Stimulated activated CD8-positive, alpha-beta memory T cell treated with anti-CD3 and anti-CD28 coated beads, Interleukin-15, amount 100 ng/mL, for 48 hours (primary cell): Measurements from ENCODE around the gene ERP44.
"Not testable (repeated sequence)": the region's sequence is repeated elsewhere in the genome, so short reads cannot be mapped to it uniquely, and the experiment has no call there.

Experiments used
- DNase-seq, 2 donors: peaks; one replicate each; pipeline ENCODE4 v3.0.0-alpha.2; 2020; ENCODE audit warnings: low read depth in 2 of 2

Gene ERP44

DNA sequence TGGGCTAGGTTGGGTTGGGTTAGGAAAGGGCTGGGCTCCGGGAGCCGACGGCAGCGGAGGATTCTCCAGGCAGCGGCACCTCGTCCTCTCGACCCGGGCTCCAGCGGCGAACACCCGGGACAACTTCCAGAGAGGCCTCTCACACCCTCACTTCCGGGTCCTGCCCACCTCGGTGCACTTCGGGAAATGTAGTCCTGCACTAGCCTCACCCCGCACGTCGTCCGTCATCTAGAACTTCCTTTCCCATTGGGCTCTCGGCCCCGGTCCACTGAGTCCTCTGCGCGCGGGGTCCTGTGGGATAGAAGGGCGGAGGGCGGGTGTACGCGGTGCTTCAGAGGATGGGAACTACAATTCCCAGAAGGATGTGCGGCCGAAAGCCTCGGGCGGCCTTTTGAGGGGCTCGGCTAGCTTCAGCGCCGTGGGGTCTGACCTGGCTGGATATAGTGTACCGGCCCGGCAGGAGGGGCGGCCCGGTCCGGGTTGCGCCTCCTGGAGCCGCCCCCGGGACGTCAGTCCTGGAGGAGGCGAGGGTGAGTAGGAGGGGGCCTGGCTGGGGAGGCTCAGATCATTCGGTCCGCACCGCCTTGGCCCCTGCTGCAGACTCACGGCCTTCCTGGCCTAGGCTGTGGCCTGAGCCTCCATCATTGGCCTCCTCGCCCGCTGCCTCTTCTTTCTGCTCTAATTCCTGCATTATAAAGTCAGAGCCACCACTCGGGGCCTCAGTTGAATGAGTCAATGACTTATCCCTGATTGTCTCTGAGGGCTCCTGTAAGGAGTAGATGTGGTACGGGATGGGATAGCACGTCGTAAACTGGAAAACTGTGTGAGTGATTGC lies at the start of gene ERP44, which contains the start of gene INVS:
TSS of gene ERP44 (minus strand) at position 114 of the 835 bp plus-strand sequence. CDS start 160 bp downstream, outside the sequence.
TSS of gene INVS (plus strand) at position 357 of the 835 bp plus-strand sequence. CDS start 5,279 bp downstream, outside the sequence.
- DNase-seq = peak; percentile 95 to 96

DNA sequence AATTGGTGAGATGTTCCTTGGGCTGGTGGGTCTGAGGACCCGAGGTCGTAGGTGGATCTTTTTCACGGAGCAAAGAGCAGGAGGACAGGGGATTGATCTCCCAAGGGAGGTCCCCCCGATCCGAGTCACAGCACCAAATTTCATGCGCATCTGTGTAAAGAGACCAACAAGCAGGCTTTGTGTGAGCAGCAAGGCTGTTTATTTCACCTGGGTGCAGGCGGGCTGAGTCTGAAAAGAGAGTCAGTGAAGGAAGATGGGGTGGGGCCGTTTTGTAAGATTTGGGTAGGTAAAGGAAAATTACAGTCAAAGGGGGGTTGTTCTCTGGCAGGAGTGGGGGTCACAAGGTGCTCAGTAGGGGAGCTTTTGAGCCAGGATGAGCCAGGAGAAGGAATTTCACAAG lies 47.2 kb upstream of the ERP44 start:
- DNase-seq = not testable (repeated sequence)

DNA sequence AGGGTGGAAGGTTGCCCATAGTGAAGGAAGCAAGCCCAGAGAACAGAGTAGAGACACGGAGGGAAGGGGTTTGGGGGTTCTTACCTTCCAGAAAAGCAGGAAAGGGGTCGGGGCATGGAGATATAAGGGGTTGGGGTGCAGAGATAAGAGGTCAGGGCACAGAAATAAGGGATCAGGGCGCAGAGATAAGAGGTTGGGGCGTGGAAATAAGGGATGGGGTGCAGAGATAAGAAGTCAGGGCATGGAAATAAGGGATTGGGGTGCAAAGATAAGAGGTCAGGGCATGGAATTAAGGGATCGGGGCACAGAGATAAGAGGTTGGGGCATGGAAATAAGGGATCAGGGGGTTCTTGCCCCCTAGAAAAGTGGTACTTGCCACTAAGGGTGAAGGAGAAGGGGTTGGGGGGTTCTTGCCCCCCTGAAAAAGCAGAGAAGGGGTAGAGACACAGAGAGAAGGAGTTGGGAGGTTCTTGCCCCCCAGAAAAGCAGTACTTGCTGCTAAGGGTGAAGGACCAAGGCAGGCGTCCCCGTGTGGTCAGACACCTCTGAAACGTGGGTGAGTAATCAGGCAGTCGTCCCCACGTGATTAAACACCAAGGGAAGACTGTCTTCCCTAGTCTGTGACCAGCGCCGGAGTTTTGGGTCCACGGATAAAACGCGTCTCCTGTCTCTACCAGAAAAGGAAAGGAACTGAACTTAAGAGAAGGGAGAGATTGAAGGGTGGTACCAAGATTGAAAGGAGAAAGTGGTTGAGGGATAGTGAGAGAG lies 46.6 kb upstream of the ERP44 start:
- DNase-seq = not testable (repeated sequence)

DNA sequence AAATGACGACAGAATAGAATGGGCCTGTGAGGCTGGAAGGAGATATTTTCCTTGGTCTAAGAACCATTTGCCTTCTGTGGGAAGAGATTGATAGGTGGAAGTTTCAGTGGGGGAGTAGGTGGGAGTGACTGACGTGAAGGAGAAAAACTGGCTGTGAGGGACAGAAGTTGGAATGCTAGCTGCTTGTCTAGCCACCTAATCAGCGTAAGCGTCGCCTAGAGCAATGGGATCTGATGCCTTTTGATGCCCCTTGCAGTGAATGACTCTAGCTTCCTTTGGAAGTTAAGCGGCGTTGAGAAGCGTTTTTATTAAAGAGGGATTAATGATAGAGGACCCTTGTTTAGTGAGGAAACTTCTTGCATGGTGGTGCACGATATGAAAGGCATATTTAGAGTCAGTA lies 43.1 kb upstream of the ERP44 start:
- DNase-seq = not testable (repeated sequence)

DNA sequence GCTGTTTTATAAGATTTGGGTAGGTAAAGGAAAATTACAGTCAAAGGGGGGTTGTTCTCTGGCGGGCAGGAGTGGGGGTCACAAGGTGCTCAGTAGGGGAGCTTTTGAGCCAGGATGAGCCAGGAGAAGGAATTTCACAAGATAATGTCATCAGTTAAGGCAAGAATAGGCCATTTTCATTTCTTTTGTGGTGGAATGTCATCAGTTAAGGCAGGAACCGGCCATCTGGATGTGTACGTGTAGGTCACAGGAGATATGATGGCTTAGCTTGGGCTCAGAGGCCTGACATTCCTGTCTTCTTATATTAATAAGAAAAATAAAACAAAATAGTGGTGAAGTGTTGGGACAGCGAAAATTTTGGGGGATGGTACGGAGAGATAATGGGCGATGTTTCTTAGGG lies 41.5 kb upstream of the ERP44 start:
- not testable (repeated sequence) for DNase-seq

DNA sequence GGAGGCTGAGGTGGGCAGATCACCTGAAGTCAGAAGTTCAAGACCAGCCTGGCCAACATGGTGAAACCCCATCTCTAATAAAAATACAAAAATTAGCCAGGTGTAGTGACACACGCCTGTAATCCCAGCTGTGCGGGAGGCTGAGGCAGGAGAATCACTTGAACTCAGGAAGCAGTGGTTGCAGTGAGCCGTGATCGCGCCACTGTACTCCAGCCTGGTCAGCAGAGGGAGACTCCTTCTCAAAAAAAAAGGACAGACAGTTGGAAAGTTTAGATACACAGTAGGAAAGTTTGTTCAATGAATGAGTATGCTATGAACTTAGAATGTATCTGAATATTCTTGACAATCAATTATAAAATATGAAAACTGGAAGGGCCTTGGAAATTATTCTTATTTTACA lies 38.0 kb upstream of the ERP44 start:
- DNase-seq = not testable (repeated sequence)

DNA sequence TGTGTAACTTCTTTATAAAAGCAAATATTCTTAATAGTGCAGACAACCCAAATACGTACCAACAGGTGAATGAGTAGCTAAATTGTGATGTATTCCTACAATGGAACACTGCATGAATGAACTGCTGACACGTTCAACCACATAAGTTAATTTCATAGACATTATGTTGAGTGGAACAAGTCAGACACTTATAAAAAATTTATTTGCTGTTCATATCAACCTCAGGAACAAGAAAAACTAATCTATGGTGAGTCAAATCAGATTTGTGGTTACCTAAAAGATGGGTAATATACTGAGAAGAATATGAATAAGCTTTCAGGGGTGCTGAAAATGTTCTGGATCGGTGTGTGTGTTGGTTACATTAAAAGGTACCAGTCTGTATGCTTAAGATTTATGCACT lies 35.9 kb upstream of the ERP44 start:
- DNase-seq = no peak

DNA sequence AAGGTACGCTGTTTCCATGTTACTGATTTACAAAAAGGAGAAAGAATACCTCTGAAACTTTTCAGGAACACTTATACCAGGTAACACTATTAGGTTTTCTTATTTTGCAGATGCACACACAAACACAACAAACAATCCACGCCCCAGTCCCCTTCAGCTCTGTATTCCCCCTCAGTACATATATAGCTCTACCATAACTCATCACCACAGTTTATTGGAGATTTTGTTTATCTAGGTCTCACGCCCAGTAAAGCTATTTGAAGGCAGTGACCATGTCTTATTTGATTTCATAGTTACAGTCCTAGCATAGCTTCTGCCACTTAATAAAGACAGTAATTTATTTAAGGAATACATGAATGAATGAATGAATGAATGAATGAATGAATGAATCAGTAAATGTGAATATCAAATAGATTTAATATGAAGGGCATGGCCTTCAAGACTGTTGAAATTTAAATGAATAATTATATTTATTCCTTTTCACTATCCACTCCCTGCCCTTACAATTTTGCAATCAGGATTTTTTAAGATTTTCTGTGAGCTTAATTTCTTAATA lies 33.2 kb upstream of the ERP44 start:
- DNase-seq = no peak

DNA sequence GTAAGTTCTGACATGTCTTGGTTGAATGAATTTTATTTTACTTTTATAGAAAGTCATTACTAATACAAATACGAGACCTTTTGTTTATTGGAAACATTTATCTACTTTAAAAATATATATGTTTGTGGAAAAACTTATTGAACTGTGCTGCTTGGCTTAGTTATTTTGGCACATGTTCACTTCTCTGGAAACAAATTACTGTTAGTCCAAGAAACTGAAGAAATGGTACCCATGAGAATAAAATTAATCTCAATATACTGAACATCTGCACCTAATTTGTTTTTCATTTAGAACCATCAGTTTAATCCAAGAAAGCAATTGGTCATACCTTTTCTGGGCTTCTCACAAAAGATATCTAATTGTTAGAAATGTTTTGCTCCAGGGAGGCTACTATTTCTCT lies 32.4 kb upstream of the ERP44 start:
- DNase-seq = no peak

DNA sequence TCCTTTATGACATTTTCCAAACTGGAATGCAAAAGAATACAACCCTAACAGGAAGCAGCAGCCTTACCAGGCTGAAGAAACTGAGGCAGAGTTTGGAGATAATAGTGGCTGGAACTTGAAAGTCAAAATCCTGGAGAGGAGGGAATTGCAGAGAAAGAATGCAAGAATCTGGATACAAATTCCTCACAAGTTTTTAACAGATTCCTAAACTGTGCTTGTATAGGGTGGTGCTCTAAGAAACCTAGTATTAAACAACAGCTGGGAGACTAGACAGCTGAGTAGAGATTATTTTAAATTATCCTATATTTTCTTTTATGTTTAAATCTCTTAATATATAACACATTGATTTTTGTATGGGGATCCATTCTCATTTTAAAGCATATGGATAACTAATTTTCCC lies 31.0 kb upstream of the ERP44 start:
- DNase-seq = no peak

DNA sequence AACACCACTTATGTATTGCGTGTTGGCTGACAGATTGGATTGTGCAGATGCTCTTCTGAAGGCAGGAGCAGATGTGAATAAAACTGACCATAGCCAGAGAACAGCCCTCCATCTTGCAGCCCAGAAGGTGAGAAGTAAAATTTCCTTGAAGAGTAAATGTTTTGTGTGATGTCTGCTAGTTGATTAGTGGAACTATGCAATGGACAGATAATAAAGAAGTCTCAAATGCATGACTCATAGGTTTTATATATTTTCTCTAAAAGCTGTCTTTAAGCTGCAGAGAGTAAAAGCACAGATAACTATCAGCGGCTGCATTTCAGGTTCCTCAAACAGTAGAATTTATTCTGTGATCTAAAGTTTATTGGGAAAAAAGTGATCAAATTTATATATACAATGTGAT lies 27.6 kb upstream of the ERP44 start:
- no peak for DNase-seq

DNA sequence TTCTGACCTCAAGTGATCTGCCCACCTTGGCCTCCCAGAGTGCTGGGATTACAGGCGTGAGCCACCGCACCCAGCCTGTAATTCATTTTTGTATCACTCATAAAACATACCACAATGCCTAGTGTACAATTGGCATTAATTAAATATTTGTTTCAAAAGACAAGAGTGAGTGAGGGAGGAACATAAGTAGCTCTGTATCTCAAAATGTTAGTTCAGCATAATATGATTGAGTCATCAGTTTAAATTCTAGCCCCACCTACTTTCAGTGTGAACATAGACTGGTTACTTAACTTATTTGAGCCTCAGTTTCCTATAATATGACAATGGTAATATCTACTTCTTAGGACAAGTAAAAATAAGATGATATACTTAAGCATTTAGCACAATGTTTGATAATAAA lies 27.1 kb upstream of the ERP44 start:
- no peak for DNase-seq

DNA sequence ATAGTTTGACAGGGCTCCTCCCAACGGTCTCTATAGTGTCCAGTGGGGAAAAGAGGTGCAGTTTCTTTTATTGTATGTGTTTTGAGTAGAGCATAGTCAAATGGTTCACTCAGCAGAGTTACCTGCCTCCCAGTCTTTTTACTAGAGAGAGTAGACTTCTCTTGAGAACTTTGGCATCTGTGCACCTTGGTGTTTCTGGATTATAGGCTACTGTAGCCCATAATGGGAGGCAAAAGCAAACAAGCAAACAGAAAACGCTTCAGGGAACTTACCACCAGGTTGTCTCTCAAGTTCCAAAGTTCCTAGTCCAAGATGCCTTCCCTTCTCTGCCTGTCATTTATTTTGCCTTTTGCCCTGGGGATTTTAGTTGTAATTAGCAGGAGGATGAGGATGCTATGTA lies 26.4 kb upstream of the ERP44 start:
- DNase-seq = no peak

DNA sequence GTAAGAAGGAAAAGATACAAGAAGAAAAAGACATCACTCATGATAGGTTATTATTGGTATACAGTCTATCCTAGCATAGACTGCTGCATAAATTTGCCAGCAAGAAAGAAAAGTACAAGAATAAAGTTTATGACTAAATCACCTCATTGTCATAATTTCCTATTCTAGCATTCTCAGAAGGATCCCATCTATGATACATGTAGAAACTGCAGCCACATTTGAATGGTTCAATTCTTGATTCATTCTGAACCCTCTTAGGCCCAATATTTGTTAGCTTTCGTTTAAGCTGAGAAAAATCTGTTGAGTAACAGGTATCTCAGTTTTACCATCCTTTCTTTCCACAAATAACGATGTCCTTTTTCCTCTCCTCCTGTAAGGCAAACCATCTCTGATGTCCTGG lies 21.5 kb upstream of the ERP44 start:
- DNase-seq = no peak

DNA sequence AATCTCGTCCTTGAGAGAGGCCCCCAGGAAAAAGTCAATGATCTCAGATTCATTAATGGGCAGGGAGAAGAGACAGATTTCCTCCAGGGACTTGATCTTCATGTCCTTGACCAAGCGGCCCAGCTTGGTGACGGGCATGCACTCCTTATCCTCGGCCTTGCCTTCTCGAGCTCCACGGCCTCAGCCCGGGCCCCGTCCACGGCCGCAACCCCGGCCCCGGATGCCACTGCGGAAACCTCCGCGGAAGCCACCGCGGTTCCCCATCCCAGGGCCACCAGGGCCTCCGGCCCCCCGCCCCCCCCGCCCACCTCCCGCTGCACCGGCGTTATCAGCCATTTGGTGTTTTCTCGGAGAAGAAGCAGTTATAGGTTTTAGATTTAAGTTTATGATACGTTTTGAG lies 18.5 kb upstream of the ERP44 start:
- no peak for DNase-seq

DNA sequence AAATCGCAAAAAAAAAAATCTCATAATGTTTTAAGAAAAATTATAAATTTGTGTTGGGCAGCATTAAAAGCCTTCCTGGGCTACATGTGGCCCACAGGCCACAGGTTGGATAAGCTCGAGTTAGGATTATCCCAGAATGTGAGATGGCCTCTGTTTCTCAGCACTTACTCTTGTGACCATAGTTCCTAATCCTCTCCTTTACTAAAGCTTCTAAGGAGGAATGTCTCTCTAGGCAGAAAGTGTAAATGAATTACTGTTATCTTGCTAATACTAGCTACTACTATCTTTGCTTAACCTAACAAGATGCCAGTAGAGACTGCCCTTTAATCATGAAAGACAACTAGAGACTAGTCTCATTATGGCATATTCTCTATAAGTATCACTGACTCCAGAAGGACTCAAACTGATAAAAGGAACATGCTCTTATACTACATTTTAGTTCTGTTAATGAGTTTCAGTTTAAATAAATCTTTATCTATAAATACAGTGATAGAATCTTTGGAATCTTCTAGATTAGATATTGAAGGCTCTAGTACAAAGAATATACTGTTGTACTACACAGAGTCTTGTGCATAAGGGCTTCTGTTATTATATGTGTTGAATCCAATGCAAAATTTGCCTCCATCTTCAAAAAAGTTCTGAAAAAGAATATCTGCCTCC lies 14.0 kb upstream of the ERP44 start:
- no peak for DNase-seq

DNA sequence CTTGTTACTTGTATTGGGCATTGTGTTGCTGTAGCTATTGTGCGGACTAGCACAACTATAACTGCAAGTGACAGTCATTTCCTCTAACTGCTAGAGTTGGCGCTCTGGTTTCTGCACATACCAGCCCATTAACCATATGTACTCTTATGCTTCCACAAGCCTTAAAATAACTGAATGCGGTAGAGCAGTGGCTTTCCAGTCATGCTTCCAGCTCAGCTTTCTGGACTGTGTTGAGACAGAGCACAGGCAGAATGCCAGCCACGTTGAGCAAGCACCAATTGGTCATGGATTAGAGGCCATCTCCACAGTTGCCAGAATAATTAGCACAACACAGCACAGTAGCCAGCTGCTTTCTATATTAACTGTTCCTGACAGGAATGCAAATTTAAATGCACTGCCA lies 12.4 kb upstream of the ERP44 start:
- no peak for DNase-seq

DNA sequence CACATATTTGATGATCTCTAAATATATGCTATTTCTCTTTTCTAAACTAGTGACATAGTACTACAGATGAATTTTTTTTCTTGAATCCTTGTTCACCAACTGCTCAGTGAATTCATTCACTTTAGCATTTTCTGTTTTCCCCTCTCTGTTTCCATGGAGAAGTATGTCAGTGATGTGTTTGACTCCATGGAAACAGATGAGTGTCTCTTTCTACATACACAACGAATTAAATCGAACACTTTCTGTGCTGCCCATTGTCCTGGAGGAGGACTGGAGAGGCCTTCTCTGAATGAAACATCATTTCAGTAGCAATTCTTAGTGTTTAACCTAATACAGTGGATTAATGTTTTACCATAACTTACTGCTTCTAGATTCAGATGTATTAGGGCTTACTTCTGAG lies 9.8 kb upstream of the ERP44 start:
- no peak for DNase-seq

DNA sequence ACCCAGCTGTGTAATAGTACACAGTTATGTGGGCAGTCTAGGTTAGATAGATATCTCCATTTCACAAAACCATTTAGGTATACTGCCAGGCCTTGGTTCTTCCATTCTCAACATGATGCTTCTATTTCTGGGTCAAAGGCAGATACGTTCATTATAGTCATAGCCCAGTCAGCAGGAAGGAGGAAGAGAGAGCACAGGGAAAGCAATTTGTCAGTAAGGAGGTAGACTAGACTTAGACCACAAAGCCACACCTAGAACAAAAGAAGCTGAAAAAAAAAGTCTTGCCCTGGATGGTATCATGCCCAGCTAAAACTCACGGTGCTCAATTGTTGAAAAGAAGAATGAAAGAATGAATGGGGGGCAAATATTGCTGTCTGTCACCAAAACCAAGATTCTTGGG lies 7.8 kb upstream of the ERP44 start:
- no peak for DNase-seq

DNA sequence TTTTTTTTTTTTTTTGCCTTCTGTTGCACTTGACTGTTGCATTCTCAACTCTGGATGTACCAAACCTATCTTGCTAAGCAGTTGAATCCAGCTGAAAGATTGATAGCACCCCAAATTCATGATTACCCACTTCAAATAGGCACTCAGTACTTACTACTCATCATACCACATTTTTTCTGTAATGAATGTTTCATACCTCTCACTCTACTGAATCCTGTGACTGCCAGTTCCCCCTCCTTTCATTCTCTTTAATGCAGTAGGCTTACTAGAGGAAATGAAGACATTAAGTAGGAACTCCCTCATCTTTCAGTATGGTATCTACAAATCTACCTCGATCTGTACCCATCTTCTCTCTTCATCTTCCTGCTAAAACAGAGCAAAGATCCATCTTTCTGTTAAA lies 7.1 kb upstream of the ERP44 start:
- no peak for DNase-seq

DNA sequence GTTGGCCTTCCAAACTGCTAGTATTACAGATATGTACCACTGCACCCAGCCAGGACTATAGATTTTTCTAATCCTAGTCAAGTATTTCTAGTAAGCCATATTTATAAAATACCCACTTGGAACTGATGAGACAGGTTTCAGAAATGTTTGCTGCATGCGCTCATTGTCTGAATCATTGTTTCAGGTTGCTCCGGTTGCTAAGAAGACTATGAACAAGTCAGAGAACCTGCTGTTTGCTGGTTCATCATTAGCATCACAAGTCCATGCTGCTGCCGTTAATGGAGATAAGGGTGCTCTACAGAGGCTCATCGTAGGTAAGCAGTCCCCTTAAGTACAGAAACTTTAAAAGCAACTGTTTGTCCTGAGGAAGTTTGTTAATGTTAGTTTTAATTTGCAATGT lies 5.5 kb upstream of the ERP44 start:
- no peak for DNase-seq

DNA sequence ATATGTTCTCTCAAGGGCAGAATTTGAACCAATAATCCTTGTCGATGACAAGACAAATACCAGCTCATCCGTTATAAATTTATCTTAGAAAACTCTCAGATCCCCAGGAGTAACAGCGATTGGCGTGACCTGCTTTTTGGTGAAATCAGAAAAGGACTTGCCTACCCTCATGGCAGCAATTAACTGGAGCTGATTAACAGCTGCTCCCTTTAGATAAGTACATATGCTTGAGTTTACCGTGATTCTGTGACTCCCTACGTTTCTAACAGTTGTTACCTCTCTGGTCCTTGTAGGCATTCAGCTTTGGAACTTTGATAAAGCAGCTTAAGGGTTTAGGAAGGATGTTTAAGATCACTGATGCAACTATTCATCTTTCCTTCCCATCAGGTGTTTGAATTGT lies 2.8 kb upstream of the ERP44 start:
- DNase-seq = no peak
